HUES48 (cell line): ENCODE measurements around the gene TOMT.

Experiments used
- H3K27ac ChIP-seq: one replicate; pipeline ENCODE4 v1.7.0; 2013; ENCODE audit warnings: low read depth, low read length, inconsistent platforms
- H3K27me3 ChIP-seq: 2 replicates; pipeline ENCODE4 v1.6.1; 2013; ENCODE audit warnings: mild to moderate bottlenecking, low read length; ENCODE audit not compliant: control insufficient read depth, insufficient read depth
- H3K36me3 ChIP-seq: 2 replicates; pipeline ENCODE4 v1.6.1; 2013; ENCODE audit warnings: low read length; ENCODE audit not compliant: control insufficient read depth, insufficient read depth
- H3K4me1 ChIP-seq: 2 replicates; pipeline ENCODE4 v1.6.1; 2013; ENCODE audit warnings: mild to moderate bottlenecking, low read length; ENCODE audit not compliant: control insufficient read depth, insufficient read depth
- H3K4me3 ChIP-seq: 2 replicates; pipeline ENCODE4 v1.5.1; 2013; ENCODE audit warnings: mild to moderate bottlenecking, low read depth, low read length
- H3K9ac ChIP-seq: 2 replicates; pipeline ENCODE4 v1.6.1; 2013; ENCODE audit warnings: mild to moderate bottlenecking, low read depth, low read length, moderate library complexity
- H3K9me3 ChIP-seq: 2 replicates; pipeline ENCODE4 v1.6.1; 2013; ENCODE audit warnings: low read length; ENCODE audit not compliant: control insufficient read depth, insufficient read depth

The TOMT gene

DNA sequence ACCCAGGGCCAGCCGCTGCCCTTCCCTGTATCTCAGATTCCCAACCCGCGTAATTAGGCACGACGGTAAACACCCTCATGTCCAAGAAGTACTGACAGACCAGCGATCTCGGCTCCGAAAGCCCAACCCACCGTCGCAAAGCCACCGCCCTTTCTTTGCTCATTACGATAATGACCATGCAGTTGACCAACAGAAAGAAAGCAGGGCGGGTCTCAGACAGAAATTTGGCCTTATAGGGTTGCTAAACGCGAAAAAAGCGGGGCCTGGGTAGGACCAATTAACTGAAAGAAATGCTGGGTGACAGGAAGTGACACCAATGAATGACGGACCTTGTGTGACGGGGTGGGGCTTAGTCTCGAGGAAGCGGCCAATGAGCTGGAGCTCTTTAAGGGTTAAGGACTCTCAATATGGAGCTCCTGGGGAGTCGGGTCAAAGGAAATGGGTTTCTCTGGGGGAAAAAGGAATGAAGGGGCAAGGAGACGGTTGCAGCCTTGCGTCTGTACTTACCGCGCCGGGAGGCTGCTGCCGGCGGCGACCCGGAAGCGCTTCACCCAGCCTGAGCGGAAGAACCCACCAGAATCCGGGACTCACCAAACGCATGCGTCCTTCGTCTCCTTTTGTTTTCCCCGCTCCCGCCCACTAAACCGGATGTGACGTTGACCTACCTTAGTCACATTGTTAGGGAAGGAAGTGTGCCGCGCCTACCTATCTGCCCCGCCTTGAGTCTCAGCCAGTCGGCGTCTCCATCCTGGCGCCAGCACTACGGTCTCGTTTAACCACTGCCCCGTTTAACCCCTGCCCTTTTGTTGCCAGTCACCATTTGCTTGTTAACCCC, 6.6 kb downstream of the TOMT start, which contains the start of gene ANAPC15:
TSS of gene ANAPC15 (minus strand) at position 553 of the 835 bp plus-strand sequence. CDS start 1,419 bp downstream, outside the sequence.
- H3K4me3 ChIP-seq: peak within 1 kb of the TSS; percentile 84
- H3K36me3 ChIP-seq: peaks cover 15% of the 10 kb centered on the region; the same call in 1 of the 2 replicates
- H3K27me3 ChIP-seq: peaks cover 6% of the 10 kb centered on the region; the same call in 1 of the 2 replicates
- H3K9ac ChIP-seq: peak within 1 kb of the TSS; percentile 96
- H3K9me3 ChIP-seq: no peaks in the 10 kb centered on the region
- H3K4me1 ChIP-seq: peaks cover 13% of the 10 kb centered on the region
- H3K27ac ChIP-seq: peak within 1 kb of the TSS; percentile 97

DNA sequence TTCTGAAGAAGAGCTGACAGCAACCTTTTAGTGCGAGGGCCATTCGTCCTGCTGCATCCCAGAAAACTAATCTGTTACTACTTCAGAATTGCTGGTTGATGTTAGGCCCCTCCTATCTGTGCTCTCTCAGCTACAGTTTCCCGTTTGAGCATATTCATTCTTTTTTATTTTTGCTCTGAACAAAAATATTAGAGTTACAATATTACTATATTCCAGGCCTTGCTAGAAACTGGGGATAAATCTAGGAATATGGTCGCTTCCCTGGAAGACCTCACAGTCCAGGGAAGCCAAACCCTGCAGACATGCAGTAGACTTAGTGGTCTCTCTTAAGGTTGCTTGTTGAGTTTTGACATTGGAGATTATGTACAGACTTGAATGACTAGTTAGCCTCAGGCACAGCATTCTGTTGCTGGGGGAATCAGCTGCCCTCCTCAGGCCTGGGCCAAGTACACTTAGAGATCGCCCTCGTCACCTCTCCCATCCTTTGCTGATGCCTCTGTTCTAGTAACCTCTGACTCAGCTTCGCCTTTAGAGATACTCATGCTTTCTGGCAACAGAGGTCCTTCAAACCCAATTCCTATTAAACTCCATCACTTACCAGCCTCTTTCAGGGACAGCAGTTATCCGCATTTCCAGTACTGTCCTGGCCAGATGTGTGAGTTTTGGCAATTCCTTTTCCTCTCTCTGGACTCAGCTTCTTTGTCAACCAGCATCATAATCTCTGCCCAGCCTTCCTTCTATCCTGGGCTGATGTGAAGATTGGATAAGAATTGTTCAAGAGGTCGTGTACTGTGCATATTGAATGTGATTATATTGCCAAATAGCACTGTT, 7.5 kb downstream of the TOMT start:
- H3K9ac ChIP-seq: peak overlapping the region; percentile 96
- H3K27ac ChIP-seq: peak overlapping the region; percentile 97
- H3K4me3 ChIP-seq: peak overlapping the region; percentile 84
- H3K36me3 ChIP-seq: peaks cover 15% of the 10 kb centered on the region; the same call in 1 of the 2 replicates
- H3K4me1 ChIP-seq: peaks cover 13% of the 10 kb centered on the region
- peaks cover 6% of the 10 kb centered on the region; the same call in 1 of the 2 replicates for H3K27me3 ChIP-seq
- H3K9me3 ChIP-seq: no peaks in the 10 kb centered on the region

DNA sequence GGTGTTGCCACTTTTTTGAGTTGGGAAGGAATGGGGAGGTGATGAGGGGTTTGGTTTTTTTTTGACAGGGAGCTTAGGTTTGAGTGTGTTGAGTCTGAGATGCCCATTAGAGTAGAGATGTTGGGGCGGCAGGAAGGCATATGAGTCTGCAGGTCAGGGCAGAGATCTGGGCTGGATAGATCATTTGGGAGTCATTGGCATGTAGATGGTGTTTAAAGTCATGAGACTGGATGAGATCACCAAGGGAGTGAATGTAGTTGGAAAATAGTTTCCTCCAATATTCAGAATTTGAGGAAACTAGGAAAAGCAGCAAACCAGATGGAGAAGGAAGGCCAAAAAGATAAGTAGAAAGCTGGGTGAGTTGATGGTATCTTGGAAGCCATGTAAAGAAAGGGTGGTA, 8.8 kb downstream of the TOMT start:
- Histone ChIP-seq H3K36me3 (peaks cover 11% of the 10 kb centered on the region; the same call in 1 of the 2 replicates), H3K27me3 (peaks cover 6% of the 10 kb centered on the region; the same call in 1 of the 2 replicates), H3K9me3 (no peaks in the 10 kb centered on the region), H3K4me1 (peaks cover 13% of the 10 kb centered on the region), H3K9ac (no peak overlapping the region), H3K4me3 (no peak overlapping the region), H3K27ac (no peak overlapping the region)

DNA sequence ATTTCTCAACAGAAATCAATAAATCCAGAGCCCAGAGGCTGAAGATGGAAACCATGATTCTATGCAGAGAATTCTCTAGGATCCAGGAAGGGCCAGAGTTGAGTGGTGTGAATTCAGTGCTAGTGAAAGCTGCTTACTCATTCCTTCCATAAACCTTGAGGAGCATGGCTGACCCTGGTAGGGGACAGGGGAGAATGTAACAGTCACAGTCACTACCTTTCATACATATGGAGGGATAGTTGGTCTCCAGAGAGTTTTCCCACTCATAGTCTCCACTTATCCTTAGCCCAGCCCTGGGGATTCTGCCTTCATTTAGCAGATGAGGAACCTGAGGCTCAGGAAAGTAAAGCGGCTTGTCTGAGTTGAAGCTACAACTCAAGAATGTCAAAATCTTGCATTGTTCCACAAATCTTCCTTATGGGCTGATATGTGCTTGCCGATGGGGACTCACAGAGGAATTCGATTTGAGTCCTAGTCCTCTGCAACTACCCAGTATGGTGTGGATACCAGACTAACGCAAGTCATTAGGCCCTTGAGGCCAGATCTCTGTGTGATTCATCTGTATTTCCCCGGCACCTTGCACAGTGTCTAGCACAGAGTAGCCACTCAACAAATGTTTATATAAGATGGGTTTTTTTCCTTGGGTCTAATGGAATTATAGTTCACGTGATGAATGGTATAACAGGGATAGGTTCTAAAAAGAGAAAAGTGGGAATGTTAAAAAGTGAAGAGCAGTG, 10.5 kb downstream of the TOMT start:
- H3K4me3 ChIP-seq: no peak overlapping the region
- peaks cover 6% of the 10 kb centered on the region; the same call in 1 of the 2 replicates for H3K27me3 ChIP-seq
- H3K27ac ChIP-seq: no peak overlapping the region
- no peak overlapping the region for H3K9ac ChIP-seq
- H3K4me1 ChIP-seq: peaks cover 13% of the 10 kb centered on the region
- no peaks in the 10 kb centered on the region for H3K36me3 ChIP-seq
- H3K9me3 ChIP-seq: no peaks in the 10 kb centered on the region

DNA sequence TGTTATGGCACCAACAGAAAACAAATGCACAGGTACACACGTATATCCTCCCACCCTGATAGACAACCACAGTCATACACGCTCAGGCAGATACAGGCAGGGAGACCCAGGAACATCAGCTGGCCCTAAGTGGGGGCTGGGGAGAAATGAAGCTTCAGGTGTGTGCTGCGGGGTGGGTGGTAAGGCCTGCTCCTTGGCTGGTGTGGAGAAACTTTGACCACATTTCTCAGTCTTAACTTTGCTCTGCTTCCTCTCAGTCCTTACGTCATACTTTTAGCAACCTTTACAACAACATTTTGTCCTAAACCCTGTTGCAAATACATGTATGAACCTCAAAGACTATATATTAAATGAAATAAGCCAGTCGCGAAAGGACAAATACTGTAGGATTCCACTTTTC, 13.5 kb downstream of the TOMT start:
- H3K27me3 ChIP-seq: peaks cover 6% of the 10 kb centered on the region; the same call in 1 of the 2 replicates
- H3K9me3 ChIP-seq: peaks cover under 1% of the 10 kb centered on the region; the same call in 1 of the 2 replicates
- H3K4me1 ChIP-seq: no peaks in the 10 kb centered on the region
- H3K9ac ChIP-seq: no peak overlapping the region
- no peak overlapping the region for H3K4me3 ChIP-seq
- H3K36me3 ChIP-seq: no peaks in the 10 kb centered on the region
- H3K27ac ChIP-seq: no peak overlapping the region

DNA sequence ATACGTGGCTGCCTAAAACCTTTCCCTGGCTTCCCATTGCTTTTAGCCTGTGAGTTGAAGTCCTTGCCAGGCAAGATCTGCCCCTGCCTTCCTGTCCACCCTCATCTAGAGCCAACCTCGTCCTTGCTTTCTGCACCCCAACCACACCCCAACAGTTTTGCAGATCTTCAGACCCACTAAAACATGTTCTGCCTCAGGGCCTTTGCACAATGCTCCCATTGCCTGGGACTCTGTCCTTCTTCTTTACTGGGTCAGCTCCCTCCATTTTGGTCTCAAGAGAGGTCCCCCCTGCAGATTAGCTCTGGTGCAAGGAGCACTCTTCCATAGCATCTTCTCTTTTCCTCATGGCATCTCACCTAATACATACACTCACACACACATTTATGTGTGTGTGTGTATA, 15.2 kb downstream of the TOMT start:
- H3K9me3 ChIP-seq: peaks cover 6% of the 10 kb centered on the region; the same call in 1 of the 2 replicates
- no peak overlapping the region for H3K9ac ChIP-seq
- no peaks in the 10 kb centered on the region for H3K4me1 ChIP-seq
- H3K4me3 ChIP-seq: no peak overlapping the region
- peaks cover 6% of the 10 kb centered on the region; the same call in 1 of the 2 replicates for H3K27me3 ChIP-seq
- no peaks in the 10 kb centered on the region for H3K36me3 ChIP-seq
- no peak overlapping the region for H3K27ac ChIP-seq

DNA sequence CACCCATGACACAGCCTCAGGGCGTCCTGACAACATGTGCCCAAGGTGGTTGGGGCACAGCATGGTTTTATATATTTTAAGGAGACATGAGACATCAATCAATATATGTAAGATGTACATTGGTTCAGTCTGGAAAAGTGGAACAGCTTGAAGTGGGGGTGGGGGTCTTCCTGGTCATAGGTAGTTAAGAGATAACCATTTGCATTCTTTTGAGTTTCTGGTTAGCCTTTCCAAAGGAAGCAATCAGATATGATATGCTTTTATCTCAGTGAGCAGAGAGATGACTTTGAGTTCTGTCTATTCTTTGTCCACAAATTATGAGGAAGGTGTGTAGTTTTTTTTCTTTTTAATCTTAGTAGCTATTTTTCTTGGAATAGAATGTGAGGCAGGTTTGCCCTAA, 16.9 kb downstream of the TOMT start:
- H3K9me3 ChIP-seq: peaks cover 8% of the 10 kb centered on the region
- no peaks in the 10 kb centered on the region for H3K36me3 ChIP-seq
- no peak overlapping the region for H3K4me3 ChIP-seq
- H3K27me3 ChIP-seq: no peaks in the 10 kb centered on the region
- H3K9ac ChIP-seq: no peak overlapping the region
- H3K27ac ChIP-seq: no peak overlapping the region
- H3K4me1 ChIP-seq: no peaks in the 10 kb centered on the region

DNA sequence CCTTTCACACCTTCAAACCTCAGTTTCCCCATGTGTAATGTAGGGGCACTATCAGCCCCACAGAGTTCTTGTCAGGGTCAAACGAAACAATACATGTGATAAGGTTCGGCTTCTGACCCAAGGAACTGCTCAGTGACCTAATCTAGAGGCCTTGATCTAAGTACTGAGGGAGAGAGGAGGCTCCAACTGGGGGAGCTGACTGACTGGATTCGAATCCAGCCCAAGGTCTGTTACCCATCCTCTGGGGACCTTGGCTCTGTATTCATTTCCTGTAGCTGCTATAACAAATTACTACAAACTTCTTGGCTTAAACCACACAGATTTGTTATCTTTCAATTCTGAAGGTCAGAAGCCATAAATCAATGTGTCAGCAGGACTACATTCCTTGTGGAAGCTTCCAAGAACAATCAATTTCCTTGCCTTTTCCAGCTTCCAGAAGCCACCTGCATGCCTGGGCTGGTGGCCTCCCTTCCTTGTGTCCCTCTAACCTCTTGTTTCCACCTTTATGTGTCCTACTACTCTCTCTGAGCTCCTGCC, 17.5 kb downstream of the TOMT start:
- Histone ChIP-seq H3K27me3 (no peaks in the 10 kb centered on the region), H3K27ac (no peak overlapping the region), H3K9ac (no peak overlapping the region), H3K4me3 (no peak overlapping the region), H3K9me3 (peaks cover 14% of the 10 kb centered on the region), H3K4me1 (no peaks in the 10 kb centered on the region), H3K36me3 (no peaks in the 10 kb centered on the region)

DNA sequence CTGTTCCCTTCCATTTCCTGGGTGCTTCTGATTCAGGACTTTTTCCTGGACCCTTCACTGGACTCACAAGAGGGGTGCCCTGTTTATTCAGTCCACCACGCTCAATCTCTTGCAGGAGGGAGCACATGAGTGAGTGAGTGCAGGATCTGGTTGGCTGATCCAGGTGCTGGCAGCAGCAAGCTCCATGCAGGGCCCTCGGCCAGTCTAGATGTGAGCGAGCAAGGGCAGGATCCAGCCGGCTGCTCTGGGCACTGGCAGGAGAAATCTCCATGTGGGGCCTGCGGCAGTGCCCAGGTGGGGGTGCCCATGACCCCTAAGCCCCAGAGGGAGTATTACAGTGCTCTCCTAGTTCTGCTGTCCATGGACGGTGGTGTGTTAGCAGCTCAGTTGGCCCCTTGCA, 18.3 kb downstream of the TOMT start:
- peaks cover 20% of the 10 kb centered on the region for H3K9me3 ChIP-seq
- H3K4me3 ChIP-seq: no peak overlapping the region
- no peak overlapping the region for H3K27ac ChIP-seq
- no peaks in the 10 kb centered on the region for H3K36me3 ChIP-seq
- H3K9ac ChIP-seq: no peak overlapping the region
- no peaks in the 10 kb centered on the region for H3K4me1 ChIP-seq
- no peaks in the 10 kb centered on the region for H3K27me3 ChIP-seq

DNA sequence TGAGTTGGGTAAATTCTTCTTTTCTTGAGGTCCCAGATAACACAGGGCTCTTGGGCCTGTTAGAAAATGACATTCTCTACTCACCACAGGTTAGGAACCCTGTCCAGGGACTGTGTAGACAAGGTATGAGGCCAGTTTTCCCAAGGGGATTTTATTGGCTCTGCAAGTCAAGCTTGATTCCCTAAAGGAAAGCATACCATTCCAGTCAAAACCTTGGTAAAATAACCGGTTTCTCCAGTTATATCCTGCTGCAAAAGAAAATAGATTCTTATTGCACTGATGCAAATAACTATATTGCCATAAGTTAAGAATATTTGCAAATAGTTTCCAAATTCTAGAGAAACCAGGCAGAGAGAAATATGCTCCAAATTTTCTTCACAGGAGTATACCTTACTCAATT, 20.2 kb downstream of the TOMT start:
- Histone ChIP-seq H3K4me3 (no peak overlapping the region), H3K9me3 (peaks cover 25% of the 10 kb centered on the region), H3K36me3 (no peaks in the 10 kb centered on the region), H3K9ac (no peak overlapping the region), H3K27ac (no peak overlapping the region), H3K4me1 (no peaks in the 10 kb centered on the region), H3K27me3 (no peaks in the 10 kb centered on the region)
